ENCODE results near the gene PPFIA1.
A peak's percentile ranks its signal among the peaks of the same experiment; 100 is the strongest.

Gene PPFIA1

DNA sequence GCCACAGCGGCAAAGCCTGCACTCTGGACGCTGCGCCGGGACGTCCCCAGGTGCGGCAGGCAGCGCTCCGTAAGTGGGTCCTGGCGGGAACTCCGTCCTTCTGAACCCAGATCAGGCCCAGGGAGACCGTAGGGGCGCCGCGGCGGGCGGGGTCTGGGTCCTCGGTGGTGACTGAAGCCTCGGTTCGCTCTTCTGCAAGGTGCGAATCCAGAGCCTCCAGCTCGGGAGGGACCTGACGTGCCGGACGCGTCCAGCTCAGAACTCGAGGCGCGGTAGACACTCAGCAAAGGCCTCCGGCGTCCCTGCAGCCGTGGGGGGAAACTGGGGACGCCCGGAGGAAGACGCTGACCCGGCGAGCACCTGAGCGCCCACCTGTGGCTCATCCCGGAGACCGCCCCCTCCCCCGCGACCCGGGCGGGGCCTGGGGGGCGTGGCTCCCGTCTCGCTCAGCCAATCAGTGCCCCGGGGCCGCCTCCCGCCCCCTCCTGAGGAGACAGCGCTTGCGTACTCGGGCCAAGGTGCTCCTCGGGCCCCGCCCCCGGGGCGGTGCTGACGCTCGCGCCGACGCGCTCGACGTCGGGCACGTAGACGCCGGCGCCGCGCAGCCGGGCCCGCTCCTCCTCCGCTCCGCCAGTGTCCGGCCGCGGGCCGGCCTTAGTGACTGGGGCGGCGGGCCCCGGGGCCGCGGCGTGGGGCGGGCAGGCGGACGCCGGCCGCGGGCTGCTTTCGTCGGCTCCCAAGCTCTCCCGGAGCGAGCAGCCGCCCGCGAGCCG is at the start of gene PPFIA1:
Gene PPFIA1, plus strand, starts transcription at position 587 of the 773 bp plus-strand sequence. CDS start 1,483 bp downstream, outside the sequence.
- TF ChIP-seq, protein P1, sequence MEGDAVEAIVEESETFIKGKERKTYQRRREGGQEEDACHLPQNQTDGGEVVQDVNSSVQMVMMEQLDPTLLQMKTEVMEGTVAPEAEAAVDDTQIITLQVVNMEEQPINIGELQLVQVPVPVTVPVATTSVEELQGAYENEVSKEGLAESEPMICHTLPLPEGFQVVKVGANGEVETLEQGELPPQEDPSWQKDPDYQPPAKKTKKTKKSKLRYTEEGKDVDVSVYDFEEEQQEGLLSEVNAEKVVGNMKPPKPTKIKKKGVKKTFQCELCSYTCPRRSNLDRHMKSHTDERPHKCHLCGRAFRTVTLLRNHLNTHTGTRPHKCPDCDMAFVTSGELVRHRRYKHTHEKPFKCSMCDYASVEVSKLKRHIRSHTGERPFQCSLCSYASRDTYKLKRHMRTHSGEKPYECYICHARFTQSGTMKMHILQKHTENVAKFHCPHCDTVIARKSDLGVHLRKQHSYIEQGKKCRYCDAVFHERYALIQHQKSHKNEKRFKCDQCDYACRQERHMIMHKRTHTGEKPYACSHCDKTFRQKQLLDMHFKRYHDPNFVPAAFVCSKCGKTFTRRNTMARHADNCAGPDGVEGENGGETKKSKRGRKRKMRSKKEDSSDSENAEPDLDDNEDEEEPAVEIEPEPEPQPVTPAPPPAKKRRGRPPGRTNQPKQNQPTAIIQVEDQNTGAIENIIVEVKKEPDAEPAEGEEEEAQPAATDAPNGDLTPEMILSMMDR (conservative IDR thresholded peaks at IDR 0.05; ENCODE audit: low read depth, low read length) = no peak
- H3K4me3 ChIP-seq (ENCODE audit: low read length) = peak within 1 kb of the TSS; percentile 87
- peak; percentile 69 for DNase-seq (ENCODE audit: low read depth)

DNA sequence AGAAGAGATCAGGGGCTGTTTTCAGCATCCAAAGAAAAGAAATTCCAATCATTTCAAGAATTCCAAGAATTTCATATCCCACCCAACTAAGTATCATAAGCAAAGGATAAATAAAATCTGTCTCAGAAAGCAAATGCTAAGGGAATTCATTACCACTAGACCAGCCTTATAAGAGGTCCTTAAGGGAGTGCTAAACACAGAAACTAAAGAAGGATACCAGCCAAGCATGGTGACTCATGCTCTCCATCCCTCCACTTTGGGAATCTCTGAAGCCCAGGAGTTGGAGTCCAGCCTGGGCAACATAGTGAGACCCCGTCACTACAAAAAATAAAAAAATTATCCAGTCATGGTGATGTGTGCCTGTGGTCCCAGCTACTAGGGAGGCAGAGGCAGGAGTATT is 49.6 kb upstream of the PPFIA1 start:
- no peak overlapping the region for H3K4me3 ChIP-seq (ENCODE audit: low read length)
- peak; percentile 27 for DNase-seq (ENCODE audit: low read depth)
- TF ChIP-seq, protein P1 (conservative IDR thresholded peaks at IDR 0.05; ENCODE audit: low read depth, low read length) = no peak

GRCh38 chr11:70225681-70226177 is 44.8 kb upstream of the PPFIA1 start:
- TF ChIP-seq, protein P1 (conservative IDR thresholded peaks at IDR 0.05; ENCODE audit: low read depth, low read length) = no peak
- no peak for DNase-seq (ENCODE audit: low read depth)
- no peak overlapping the region for H3K4me3 ChIP-seq (ENCODE audit: low read length)

GRCh38 chr11:70226183-70226582 is 44.3 kb upstream of the PPFIA1 start:
- no peak for DNase-seq (ENCODE audit: low read depth)
- TF ChIP-seq, protein P1 (conservative IDR thresholded peaks at IDR 0.05; ENCODE audit: low read depth, low read length) = no peak
- no peak overlapping the region for H3K4me3 ChIP-seq (ENCODE audit: low read length)

DNA sequence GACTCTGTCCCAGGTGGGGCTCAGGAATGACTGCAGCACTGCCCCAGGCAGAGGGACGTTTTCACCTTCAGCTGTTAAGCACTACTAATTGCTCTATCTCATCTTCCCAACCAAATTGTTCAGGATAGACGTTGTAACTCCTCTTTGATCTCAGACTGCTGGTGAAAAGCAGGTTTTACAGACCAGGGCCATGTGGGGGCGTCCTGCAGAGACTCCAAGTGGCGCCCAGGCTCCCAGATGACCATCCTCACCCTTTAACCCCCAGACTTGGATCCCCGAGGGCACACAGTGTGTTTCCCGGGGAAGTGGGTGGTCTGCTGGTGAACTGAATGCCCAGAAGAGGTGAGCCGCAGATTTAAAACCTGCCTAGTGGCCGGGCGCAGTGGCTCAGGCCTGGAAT is 43.5 kb upstream of the PPFIA1 start:
- DNase-seq (ENCODE audit: low read depth) = no peak
- TF ChIP-seq, protein P1 (conservative IDR thresholded peaks at IDR 0.05; ENCODE audit: low read depth, low read length) = peak; percentile 34
- H3K4me3 ChIP-seq (ENCODE audit: low read length) = no peak overlapping the region

DNA sequence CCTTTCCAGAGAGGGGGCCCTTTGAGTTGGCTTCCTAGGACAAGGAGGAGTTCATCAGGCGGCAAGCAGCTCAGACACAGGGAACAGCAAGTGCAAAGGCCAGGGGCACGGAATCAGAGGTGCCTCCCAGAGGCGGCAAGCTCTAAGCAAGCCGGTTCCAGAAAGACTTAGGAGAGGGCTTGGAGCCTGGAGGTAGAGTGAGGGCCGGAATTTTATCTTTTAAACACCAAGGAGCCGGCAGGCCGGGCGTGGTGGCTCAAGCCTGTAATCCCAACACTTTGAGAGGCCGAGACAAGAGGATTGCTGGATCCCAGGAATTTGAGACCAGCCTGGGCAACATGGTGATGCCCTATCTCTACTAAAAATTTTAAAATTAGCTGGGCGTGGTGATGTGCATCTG is 40.8 kb upstream of the PPFIA1 start:
- no peak for DNase-seq (ENCODE audit: low read depth)
- no peak overlapping the region for H3K4me3 ChIP-seq (ENCODE audit: low read length)
- TF ChIP-seq, protein P1 (conservative IDR thresholded peaks at IDR 0.05; ENCODE audit: low read depth, low read length) = no peak
